Pulmonary artery endothelial cell (primary cell): Measurements from ENCODE around the gene OR2AK2. TPM values are rescaled to one million over a fixed set of nuclear protein-coding genes. Genes with fewer than 3 reads are reported as not detected.

Experiments used
- DNase-seq: peaks from one replicate; pipeline ENCODE4 v3.0.0-alpha.2; 2011; ENCODE audit warnings: low read depth, low spot score
- total RNA-seq: library from RNA; depleted of rRNA; stranded (reverse); fragments of >200 nt; gene quantifications from 2 replicates; pipeline ENCODE4 v1.2.3, GENCODE V29; 2014

Gene OR2AK2, protein sequence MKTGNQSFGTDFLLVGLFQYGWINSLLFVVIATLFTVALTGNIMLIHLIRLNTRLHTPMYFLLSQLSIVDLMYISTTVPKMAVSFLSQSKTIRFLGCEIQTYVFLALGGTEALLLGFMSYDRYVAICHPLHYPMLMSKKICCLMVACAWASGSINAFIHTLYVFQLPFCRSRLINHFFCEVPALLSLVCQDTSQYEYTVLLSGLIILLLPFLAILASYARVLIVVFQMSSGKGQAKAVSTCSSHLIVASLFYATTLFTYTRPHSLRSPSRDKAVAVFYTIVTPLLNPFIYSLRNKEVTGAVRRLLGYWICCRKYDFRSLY
- not detected in 2 replicates for total RNA-seq

DNA sequence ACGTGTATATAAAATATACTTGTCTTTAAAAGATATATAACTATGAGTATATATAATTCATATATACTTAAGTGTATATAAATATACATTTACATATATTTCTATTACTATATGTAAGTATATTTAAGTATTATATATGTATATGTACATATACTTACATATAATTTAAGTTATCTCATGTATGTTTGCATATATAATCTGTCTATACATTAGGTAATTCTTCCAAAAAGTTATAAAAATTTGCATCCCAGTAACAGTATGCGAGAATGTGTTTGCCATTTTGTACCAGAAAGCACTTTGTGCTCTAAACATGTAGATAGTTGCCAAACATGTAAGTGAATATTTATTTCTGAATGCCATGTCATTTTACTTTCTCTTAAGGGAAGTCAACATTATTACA, at the start of gene OR2AK2:
OR2AK2 (plus strand) TSS at position 301 of the 400 bp plus-strand sequence. CDS start 144 bp downstream, outside the sequence.
- DNase-seq, result no peak

DNA sequence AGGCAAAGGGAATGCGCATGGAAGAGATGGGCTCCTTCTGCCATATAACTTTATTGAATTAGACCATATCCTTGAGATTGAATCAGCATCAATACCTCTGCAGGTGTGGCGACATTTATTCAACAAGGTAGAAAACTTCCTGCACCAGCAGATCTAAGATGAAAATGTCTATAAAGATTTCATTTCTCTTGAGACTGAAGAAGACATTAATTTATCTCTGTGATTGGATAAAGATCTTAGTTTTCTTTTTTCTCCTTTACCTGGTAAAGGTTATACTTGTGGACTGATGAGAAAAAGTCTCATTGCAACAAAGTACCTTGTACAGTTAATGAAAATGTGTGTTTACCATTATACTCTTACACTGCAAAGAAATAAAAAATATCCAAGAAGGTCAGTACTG, 45.1 kb upstream of the OR2AK2 start, which contains the start of gene OR2T8:
OR2T8 (plus strand) TSS at position 301 of the 400 bp plus-strand sequence. CDS start 766 bp downstream, outside the sequence.
- DNase-seq, result no peak

DNA sequence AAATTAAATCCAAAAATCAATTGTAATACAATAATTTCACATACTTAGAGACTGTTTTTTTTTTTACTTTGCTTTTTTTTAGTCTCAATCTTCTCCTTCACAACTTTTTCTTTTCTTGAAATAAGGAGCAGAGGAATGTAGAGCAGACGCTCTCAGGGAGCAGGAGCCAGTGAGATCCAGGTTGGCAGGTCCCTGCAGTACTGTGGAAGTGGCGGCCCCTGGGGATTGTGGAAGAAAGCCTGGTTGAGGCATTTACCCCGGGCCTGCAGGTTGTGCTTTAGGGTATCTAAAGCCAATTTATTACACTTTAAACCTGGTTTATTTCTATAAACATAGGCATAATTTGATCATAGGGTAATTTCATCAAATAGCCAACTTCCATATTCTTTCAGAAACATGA, 41.1 kb upstream of the OR2AK2 start:
- no peak for DNase-seq

DNA sequence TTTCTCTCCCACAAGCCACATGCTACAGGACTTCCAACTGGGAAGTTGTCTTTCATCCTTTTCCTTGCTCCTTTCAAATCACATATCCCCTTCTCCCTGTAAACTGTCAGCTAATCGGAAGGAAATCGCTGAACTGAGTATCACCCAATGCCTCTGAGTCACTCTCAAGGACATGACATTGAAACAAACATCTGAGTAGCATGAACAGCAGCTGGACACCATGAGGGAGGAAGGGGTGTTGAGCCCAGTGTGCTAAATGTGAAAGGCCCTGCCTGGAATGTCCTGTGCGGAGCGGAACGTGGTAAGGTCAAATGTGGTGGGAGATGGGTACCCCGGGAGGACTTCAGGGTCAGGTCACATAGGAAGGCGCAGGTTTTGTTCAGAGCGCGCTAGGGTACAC, 40.2 kb upstream of the OR2AK2 start, which contains the start of gene OR2AJ1:
OR2AJ1 (plus strand) TSS at position 22 of the 400 bp plus-strand sequence. CDS start 8,880 bp downstream, outside the sequence.
- DNase-seq, result no peak

DNA sequence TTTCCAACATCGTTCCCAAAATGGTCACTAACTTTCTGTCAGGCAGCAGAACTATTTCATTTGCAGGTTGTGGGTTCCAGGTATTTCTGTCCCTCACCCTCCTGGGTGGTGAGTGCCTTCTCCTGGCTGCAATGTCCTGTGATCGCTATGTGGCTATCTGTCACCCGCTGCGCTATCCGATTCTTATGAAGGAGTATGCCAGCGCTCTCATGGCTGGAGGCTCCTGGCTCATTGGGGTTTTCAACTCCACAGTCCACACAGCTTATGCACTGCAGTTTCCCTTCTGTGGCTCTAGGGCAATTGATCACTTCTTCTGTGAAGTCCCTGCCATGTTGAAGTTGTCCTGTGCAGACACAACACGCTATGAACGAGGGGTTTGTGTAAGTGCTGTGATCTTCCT, 31.0 kb upstream of the OR2AK2 start:
- DNase-seq, result no peak

DNA sequence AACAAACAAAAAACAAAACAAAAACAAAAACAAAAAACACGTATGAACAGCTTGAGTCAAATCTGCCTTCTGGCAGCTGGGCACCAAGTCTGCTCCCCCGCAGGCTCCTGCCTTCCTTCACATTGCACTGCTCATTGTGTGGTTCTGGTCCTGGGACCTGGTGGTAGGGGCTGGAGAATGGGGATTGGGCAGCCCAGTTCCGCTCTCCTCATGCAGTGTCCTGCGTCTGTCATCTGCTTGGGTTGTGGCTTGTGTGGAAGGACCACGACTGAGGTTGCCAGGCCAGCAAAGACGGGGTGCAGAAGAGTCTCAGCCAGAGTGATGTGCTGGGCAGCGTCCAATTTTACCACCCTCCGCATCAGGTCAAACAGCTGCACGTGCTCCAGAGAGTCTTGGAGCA, 29.3 kb upstream of the OR2AK2 start:
- DNase-seq, result no peak

DNA sequence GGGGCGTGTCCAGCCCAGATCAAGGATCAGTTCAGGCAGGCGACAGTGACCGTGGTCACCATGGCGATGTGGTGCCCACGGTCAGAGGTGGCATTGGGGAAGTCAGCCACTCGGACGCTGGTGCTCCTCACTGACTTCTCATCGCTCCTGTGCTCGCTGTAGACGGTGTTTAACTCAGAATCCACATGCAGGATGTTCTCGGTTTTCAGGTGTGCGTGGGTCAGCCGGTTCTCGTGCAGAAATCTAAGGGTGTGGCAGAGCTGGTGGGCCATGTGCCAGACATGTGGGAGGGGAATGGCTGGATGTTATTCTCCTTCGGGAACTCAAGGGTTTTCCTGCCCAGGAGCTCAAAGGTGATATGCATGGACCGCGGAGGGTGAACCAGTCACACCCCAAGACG, 28.6 kb upstream of the OR2AK2 start:
- DNase-seq, result no peak

DNA sequence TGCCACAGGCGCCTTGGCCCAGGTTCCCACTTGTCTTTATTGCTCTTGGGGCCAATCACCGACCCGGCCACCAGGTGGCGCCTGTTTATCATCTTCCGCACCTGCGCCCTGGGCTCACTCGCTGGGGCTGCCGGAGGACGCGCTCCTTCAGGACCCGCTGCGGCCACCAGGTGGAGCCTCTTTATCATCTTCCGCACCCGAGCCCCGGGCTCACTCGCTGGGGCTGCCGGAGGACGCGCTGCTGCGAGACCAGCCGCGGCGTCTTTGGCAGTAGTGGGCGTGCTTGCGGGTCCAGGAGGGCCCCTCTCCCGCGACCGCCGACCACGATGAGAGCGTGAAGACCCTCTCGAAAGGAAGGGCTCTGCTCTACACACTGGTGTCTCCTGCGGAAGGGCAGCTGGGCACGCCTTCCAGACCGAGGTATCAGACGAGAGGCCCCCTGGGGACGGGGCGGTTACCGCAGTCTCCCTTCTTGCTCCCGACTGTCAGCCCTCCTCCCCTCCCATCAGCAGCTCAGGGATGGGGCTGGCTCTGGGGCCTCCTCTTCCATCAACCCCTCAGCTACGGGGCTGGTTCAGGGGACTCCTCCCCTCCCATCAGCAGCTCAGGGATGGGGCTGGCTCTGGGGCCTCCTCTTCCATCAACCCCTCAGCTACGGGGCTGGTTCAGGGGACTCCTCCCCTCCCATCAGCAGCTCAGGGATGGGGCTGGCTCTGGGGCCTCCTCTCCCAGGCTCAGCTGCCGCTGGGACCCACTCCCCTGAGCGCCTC, 27.9 kb upstream of the OR2AK2 start:
- peak; percentile 30 for DNase-seq

DNA sequence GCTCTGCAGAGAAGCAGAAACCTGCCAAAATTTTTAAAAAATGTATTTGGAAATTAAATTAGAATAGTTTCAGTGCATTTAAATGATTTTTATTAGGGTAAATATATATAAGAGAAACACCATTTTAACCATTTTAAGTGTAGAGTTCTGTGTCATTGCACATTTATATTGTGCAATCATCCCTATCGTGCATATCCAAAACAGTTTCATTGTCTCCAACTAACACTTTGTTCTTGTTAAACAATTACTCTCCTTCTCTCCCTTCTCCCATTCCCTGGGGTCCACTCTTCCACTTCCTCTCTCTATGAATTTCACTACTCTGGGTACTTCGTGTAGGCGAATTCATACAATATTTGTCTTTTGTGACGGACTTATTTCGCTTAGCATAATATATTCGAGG, 22.4 kb upstream of the OR2AK2 start:
- no peak for DNase-seq

DNA sequence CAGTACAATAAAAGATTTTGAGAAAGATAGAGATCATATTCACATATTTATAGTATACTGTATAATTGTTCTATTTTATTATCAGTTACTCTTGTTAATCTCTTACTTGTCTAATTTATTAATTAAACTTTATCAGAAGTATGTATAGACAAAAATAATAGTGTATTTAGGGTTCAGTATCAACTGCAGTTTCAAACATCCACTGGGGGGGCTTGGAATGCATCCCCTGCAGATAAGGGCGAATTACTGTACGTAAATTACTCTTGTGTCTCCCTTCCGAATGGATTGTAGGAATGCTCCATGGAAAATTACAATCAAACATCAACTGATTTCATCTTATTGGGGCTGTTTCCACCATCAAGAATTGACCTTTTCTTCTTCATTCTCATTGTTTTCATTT, 16.5 kb upstream of the OR2AK2 start, which contains the start of gene OR2L8:
OR2L8 (plus strand) TSS at position 301 of the 400 bp plus-strand sequence; CDS start at position 301, 0 bp downstream.
- DNase-seq, result no peak

DNA sequence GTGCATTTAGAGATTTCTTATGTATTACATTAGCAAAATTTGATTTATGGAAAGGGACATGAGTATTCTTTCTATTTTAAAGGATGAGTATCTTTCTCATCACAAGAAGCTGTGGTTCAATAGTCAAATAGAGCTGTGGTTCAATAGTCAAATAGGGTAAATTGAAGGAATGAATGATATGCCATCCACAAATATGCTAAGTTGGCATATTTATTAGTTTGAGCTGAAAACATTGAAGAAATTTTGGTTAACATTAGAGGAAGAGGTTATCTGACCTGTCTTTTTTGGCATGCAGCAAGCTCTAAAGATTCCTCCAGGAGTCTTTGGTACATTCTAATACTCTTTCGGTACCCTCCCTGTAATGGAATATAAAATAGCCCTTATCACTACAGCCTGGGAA, 11.6 kb upstream of the OR2AK2 start:
- no peak for DNase-seq

DNA sequence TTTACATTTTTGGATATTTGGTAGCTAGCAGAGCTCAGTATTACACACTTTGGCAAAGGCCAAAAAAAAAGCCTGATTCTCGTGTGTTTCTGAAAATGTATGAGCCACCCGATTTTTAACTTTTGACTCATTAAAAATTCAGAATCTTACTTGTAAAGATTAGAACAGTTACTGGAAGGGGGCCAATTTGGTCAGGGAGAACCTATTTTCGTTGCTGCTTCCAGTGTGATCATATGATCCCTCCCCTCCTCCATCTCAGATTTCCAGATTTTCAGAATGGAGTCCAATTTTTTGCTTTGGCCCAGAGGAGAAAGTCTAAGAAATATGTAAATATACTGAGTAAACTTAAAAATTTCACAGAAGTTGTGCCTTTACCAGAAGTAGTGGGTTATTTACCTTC, 3.2 kb upstream of the OR2AK2 start:
- no peak for DNase-seq

DNA sequence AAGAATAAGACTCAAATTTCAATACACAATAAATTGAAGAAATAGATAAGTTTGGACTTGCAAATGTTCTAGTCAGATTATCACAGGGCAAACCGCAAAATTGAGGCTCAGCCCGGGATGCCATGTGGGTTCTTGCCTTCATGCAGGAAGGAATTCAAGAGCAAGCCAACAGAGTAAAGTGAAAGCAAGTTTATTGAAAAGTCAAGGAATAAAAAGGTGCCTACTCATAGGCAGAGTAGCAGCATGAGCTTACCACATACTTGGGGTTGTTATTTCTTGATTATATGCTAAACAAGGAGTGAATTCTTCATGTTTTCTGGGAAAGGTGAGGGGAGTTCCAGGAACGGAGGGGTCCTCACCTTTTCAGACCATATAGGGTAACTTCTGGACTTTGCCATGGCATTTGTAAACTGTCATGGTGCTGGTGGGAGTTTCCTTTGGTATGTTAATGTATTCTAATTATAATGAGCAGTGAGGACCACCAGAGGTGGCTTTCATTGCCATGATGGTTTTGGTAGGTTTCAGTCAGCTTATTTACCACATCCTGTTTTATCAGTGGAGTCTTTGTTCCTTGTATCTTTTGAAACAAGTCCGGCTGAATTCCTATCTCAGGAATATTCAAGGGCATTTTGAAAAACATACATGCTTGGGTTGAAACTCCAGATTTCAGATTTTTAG, 2.0 kb upstream of the OR2AK2 start:
- no peak for DNase-seq

DNA sequence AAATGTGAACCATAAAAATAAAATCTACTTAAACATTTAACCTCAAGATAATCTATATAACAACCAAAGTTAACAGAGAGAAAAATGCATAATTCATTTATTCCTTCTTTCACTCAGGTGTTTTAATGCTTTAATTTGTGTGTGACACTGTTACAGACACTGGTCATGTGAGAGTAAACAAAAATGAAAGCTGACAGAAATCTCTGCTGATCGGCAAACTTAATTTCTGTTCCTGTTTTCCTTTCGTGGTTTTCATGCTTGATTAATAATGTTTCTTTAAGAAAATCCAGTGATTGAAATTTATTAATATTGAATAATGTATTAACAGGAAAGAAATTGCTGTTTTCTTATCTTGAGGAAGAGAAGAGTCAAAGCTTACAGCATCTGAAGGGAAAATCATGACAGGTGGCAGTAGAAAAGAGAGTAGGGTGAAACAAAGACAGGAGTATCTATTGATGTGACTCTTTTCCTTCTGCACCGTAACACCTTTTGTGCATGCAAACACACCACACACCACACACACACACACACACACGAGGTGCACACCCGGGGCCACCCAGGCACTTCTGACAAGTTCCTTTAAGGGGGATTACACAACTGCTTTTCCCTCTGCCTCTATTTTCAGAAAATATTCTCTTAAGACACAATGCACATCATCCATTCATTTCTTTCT, 1.6 kb downstream of the OR2AK2 start:
- DNase-seq, result no peak

DNA sequence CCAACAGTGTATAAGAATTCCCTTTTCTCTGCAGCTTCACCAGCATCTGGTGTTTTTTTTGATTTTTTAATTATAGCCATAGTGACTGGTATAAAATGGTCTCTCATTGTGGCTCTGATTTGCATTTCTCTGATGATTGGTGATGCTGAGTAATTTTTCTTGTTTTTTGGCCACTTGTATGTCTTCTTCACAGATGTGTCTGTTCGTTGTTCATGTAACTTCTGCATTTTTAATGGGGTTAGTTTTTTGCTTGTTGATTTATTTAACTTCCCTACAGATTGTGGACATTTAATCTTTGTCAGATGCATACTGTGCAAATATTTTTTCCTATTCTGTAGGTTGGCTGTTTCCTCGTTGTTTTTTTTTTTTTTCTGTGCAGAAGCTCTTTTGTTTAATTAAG, 28.0 kb downstream of the OR2AK2 start:
- no peak for DNase-seq

DNA sequence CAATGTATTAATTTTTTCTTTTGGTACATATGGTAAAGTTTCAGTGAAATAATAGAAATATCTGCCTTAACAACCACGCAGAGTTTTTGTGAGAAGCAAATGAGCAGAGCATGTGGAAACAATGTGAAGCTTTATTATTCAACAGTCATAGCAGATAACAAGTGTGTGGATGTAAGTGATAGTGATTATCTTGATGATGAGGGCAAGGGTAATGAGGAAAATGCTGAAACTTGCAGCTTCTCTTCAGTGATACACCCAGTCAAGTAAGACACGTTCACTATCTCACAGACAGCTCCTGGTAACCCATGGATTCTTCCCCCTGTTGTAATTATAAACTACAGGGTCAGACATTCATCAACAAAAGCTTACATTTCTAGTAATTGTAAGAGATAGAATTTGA, 33.8 kb downstream of the OR2AK2 start:
- no peak for DNase-seq

DNA sequence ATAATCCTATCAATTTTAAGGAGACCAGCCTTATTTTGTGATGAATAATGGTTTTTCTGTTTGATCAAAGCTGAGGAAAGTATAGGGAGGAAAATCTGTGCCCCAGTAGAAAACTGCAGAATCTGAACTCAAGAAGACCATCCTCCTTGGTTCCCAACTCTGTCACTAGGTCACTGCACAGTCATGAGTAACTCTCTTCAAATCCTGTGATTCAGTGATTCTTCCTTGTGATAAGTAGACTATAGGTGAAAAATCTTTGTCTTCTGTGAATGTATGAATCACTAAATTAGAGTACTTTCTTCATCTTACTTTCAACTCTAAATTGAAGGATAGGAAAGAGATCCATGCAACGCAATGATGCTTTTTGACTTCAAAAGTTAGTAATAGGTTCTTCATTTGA, 35.1 kb downstream of the OR2AK2 start:
- no peak for DNase-seq

DNA sequence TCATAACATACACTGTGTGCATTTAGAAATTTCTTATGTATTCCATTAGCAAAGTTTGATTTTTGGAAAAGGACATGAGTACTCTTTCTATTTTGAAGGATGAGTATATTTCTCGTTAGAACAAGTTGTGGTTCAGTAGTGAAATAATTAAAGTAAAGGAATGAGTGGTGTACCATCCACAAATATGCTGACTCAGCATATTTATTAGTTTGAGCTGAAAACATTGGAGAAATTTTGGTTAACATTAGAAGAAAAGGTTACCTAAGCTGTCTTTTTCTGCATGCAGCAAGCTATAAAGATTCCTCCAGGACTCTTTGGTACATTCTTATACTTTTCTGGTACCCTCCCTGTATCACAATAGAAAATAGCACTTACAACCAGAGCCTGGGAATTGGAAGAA, 42.7 kb downstream of the OR2AK2 start:
- DNase-seq, result no peak

DNA sequence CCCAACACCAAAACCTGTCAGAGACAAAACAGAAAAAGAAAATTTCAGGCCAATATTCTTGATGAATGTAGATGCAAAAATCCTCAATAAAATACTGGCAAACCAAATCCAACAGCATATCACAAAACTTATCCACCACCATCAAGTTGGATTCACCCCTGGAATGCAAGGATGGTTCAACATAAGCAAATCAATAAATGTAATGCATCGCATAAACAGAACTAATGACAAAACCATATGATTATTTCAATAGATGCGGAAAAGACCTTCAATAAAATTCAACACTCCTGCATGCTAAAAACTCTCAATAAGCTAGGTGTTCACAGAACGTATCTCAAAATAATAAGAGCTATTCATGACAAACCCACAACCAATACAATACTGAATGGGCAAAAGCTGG, 44.6 kb downstream of the OR2AK2 start:
- DNase-seq, result no peak

DNA sequence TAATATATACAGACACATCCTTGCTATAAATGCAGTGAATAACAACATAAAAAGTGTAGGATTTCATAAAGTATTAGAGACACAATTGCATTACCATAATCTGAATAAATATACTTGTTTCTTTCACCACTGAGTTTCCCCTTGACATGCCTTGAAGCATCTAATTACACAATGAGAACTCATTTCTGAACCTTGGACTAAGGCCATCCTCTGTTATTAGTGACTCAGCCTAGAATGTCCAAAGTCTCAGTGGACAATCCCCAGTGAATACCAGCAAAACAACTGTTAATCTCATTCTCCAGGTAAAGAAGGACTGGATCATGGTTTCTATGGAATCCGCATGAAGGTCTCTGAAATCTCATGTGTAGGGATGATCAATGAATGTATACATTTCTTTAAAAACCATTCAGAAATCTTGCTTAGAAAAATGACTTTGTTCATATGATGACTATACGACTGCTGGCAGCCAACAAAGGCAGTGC, 48.2 kb downstream of the OR2AK2 start, which contains the start of gene OR2L5:
OR2L5 (plus strand) TSS at position 432 of the 482 bp plus-strand sequence. CDS start 8,288 bp downstream, outside the sequence.
- no peak for DNase-seq

DNA sequence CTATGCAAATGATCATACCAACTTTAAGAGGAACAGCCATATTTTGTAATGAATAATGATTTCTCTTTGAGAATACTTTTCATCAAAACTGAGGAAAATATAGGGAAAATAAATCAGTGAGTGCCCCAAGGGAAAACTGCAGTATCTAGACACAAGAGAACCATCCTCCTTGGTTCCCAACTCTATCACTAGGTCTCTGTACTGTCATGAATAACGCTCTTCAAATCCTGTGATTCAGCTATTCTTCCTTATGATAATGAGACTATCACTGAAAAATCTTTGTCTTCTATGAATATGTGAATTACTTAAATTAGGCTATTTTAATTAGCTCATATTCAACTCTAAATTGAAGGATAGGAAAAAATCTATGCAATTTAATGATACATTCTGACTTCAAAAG, 50.8 kb downstream of the OR2AK2 start:
- no peak for DNase-seq
